Fibroblast of skin of back (primary cell): ENCODE measurements around the gene CMIP.

Source experiments
- DNase-seq: peaks from one replicate; pipeline ENCODE4 v3.0.0-alpha.2; 2013

CMIP gene

DNA sequence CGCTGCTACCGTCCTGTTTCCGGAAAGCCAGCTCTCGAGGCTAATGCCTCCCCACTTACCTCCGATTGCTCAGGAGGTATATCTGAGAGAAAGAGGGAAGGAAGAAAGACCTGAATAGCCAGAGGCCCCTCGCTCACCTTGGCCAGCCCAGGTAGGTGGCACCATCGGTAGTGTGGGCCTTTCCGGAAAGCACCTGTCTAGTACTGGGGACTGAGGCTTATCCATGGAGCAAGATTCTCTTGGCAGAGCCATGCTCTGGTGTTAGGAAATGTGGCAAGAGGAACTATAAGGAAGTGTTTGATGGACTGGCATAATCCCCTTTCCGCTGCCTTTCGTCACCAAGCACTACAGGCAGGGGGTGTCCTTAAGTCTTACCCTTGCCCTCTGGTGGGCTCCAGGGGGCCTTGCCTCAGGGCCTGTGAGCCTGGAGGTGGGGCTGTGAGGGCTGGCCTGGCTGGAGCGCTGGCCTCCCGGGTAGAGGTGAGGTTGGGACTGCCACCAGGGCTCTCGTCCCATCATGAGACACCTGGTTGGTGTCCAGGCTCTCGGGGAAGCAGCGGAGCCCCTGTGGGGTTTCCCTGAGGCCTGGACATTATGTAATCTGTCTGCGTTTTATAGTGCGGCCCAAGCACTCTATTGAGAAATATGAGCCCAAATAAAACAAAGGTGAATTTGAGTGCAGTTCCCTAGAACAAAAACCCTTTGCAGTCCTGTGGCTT lies 2.9 kb downstream of the CMIP start:
- no peak for DNase-seq

DNA sequence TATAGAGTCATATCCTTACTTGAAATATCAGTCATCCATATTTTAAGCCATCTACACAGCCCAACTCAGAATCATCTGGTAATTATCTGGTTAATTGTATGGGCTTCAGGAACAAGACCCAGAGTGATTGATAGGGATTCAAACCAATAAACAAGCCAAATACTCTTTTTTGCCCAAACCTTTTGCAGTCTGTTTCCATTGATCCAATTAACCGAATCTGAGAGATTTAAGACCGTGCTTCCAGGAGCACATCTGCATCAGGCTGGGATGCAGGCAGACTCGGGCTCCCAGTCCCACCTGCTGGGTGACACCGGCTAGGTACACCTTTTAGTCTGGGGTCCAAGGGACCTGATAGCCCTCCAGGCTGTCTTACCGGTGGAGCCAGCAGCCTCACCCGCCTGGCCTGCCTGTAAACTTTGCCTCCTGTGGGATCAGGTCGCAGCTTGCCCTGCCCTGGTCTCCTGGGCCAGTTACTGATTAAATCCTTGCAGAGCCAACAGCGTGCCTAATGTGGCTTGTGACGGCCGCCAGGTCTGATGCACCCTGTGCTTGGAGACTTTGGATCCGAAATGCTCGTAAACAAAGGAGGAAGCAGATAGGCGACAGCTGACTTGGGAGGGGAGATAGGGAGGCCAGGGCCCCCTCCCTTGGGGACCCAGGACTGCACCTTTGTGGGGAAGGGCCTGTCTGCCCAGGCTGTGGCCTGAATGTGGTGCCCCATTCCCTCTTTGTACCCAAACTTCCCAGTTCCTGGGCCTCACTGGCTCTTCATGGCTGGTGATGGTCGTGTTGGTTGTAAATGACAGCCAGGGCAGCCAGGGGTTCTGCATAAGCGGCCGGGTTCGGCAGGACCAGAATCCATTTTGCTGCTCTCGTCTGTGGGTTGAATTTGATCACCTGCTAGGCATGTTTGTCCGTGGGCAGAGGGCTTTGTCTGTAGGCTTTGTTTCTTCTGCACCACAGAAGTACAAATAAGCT lies 3.8 kb downstream of the CMIP start:
- no peak for DNase-seq

DNA sequence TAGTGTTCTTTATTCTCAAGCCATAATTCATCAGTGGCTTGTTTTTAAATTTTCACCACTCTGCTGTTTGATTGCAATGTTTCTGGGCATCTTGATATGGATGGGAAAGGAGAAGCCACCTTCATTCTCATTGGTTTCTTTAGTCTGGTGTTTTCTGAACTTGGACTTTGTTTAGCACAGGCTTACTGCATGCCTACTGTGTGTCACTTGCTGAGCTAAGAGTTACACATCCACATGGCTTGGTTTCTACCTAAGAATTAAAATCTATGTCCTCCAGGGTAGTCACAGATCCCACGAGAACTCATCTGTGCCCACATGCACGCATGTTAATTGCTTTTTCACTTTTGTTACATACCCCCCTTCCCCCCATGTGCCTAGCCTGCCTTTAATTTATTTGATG lies 4.6 kb downstream of the CMIP start:
- no peak for DNase-seq

DNA sequence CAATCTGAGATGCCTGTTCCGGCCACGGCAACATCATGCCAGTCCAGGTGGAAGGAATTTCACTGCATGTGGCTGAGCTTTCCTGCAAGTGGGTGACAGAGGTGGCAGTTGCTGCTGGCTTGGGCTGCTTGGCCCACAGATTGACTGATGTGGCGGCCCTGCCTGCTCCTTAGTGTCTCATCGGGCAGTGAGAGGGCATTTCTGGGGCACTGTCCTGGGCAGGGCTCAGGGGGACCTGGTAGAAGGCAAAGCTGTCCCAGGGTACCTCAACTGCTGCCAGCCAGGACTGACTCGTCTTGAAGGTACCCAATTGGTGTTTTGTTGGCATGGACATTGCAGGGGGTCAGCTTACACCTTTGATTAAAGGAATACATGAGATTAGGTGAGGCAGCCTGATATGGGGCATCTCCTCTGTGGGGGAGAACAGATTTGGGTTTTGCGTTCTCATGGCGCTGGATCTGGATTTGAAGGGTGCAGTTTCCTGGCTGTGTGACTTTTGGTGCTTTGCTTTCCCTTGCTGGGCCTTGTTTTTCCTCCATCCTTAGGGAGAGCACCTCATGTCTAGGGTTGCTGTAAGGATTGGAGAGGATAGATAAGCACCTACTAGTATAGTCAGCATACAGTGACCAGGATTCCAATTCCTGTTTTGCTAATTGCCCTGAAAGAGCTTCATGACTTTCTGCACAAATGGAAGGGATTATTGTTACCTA lies 5.4 kb downstream of the CMIP start:
- no peak for DNase-seq

DNA sequence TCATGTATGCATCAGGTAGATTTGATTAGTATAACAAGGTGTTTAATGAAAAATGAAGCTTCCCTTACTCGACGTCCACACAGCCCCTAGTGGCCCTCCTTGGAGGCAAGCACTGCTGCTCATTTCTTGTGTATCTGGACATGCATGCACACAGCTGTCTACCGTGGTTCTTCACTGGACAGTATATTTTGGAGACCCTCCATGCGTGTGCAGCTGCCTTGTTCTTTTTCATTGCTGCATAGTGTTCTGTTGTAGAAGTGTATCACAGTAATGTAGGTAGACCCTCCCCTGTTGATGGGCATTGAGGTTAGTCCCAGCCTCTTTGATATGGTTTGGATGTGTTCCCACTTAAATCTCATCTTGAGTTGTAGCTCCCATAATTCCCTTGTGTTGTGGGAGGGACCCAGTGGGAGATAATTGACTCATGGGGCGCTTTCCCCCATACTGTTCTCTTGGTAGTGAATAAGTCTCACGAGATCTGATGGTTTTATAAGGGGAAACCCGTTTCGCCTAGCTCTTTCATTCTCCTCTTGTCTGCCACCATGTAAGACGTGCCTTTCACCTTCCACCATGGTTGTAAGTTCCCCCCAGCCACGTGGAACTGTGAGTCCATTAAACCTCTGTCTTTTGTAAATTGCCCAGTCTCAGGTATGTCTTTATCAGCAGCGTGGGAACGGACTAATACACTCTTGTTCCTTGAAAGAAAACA lies 6.3 kb downstream of the CMIP start:
- no peak for DNase-seq

DNA sequence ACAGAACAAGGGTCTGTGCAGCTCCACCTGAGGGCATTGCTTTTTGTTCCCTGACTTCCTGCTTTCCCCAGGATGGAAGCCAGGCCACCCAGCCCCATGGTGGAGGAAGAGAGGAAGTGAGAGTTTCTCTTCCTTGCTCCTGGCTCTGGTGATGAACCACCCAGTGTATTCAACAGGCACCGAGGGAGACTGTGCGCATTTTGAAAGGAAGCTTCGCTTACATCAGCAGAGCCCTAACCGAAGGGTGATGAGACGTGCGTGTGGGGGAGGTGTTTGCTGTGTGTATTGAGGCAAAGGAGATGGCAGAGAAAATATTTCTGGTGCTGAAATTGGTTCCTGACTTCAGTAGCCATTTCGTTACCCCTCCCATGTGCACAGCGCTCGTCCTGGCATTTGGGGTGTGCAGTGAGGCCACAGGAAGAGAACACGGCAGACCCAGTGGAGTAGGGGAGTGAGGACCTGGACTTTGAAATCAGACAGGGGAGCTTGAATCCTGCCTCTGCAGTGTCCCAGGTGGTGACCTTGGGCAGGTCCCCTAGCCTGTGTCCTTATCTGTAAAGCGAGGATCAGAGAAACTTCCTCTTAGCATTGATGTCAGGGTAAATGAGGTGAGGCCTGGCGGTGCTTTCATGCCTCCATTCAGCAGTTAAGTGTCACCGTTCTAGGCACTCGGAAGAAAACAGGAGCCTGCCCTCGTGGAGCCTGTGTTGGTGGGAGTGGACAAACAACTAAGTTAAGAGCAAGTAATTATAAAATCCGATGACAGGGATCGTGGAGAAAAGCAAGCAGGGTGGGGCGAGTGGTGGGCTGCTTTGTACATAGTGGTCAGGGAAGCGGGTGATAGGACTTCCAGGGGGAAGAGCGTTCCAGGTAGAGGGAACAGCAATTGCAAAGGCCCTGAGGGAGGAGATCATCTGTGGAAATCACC lies 7.4 kb downstream of the CMIP start:
- no peak for DNase-seq

DNA sequence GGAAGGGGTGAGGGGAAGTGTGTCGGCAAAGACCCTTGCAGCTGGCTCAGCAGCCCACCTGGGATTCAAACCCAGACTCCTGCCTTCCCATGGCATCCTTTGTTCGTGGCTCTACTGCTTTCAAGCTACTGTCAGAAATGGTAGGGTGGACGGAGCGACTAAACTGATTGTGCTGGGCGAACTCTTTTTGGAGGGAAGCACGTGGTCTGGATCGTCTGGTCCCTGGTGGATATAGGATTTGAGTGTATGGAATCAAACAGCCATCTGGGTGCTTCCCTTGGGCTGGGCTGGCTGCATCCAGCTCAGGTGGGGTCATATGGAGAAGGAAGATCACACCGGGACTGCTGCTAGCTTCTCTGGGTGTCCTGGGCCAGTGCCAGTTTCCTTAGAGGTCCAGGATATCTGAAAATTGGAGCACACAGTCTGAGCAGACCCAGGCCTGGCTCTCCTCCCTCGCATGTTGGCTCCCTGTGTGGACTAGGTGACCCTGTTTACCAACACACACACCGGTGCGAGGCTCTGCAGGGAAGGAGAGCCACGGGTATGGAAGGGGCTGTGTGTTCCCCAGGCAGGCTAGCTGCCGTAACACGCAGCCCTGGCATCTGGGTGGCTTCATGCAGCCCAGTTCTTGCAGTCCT lies 8.6 kb downstream of the CMIP start:
- no peak for DNase-seq

DNA sequence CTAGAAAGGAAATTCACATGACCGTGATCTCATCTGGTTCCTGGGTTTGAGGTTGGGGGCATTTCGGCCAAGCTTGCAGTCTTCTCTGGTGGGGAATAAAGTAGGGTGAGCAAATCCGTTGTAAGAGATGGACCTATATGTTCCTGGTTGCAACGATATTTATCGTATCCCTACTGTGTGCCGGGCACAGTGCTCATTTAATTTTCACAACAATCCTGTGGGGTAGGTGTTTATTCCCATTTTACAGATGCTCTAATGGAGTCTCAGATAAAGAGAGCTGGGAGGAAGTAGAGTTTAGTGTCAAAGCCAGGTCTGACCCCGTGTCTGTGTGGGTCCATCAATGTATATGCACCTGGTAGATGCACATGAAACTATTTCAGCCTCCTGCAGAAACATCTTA lies 9.4 kb downstream of the CMIP start:
- DNase-seq = no peak

DNA sequence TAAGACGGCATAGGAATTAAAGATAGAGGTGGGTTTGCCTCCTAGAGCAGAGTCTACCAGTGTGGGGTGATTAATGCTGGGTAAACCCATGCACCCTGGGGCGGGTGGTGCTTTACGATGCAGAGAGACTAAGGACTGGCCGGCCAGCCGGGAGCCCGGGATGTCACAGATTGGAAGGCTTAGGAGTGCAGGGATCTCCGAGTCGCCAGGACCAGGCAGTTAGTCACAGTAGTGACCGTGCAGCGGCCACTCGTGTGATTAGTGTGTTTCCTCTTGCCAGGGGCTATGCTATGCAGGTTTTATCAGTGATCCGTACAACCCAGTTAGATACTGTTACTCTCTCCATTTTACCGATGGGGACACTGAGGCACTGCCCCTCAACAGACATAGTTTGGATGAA lies 10.4 kb downstream of the CMIP start:
- no peak for DNase-seq

DNA sequence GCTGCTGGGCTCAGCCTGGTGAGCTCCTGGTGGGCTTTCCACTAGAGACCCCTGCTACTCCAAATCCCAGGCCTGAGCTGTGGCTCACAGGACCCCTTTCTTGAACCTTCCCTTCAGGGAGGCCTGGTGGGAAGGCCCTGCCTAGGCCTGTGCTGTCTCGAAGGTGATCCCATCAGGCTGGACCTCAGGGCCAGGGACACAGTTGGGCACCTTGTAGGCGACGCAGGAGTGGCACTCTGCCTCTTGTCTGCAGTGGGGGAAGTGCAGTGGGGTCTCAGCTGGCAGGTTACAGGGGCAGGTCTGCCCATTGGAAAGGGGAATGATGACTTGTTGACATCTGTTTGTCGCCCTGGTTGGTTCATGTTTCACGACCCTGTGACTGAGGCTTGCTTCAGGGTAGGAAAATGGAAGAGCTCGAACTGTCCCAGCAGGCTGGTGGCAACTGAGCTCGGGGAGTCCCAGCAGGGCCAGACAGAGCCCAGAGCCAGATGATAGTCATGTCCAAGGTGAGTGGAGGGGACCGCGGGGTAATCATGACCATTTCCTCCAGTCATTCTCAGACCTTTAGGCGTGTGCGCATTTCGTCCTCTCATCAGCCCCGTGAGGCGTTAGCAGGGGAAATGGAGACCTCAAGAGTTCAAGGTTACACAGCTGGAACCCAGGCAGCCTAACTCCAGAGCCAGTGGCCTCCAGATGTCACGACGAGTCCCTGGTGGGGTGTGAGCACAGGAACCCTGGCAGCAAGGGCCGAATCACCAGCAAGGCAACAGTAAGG lies 11.3 kb downstream of the CMIP start:
- DNase-seq = no peak

DNA sequence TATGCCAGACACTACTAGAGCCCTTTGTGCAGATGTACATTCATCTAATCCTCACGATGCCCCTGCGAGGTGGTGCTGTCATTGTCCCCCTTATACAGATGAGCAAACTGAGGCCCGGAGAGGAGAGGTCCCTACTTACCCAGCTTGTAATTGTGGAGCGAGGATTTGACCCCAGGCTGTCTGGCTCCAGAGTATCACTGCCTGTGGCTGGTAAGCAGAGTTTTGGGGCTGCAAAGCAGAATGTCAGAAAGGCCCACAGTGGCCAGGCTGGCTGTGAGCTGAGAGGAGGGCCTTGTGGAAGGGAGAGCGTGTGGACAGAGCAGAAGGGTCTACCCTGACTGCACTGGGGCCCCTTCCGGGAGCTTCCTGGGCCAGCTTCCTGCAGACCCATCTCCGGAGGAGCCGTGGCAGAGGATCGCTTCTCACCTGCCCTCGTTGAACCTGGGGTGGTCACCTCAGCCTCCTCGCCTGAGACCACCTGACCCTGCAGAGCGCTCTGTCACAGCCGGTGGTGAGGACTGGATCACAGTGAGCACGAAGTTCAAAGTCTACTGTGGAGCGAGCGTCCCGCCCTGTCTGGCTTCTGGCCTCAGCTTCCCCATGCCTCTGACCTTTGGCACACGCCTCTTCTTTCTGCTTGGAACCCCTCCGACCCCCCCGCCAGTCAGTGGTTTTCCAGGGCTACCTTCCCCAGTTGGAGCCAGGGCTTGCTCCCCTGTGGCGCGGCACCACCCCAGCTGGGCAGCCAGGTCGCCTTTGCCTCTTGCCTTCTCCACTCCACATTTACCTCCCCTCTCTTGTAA lies 12.1 kb downstream of the CMIP start:
- no peak for DNase-seq

DNA sequence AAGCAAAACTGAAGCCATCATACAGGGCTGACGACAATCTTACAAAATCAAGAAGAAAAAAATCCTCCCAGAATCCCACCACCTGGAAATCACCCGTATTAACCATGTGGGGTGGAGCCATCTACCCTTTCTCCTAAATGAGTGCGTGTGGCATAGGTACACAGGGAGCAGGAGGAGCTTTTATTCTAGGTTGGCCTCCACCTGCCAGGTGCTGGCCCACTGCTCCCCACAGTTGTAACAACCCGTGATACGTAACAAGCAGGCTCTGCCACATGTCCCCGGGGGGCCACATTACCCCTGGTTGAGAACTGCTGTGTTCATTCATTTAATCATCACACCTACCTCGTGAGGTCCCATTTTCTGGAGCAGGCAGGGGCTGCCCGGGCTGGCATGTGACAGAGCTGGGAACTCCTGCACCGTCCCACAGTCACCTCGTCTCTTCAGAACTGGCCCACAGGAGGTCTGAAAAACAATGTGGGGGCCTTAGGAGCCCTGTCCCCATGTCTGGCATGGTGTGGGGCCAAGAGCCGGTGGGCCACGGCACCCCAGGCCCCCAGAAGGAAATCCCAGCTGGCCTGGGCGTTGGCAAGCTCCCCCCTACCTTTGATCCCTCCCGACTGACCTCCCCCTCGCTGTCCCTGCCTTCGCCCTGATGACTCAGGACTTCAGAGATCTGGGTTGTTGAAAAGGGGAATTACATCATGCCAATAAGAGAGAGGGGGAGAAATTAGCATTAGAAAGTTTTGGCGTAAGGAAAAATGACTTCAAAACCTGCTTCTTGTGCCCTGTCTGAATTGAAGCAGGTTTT lies 12.9 kb downstream of the CMIP start:
- peak; percentile 86 for DNase-seq

DNA sequence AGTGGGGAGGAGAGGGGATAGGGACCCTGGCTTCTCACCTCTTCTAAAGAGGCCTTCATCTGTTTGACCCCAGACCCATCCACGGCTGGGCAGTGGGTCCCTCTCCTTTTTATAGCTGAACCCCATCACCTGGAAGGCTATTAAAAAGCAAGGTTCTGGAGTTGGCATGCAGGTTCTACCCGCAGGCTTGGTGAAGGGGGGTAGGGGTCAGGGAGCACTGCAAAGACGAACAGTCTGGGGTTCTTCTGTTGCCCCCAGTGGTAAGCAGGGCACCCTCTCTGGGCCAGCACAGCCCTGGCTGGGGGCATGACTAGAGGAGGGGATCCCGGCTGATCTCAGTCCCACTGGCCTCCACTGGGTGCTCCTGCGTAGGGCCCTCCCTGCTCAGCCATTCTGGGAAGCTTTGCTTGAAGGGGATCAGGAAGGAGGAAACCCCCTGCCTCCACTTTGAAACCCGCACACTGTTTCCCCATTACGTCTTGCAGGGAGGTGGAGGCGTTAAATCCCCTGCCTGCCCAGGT lies 13.6 kb downstream of the CMIP start:
- no peak for DNase-seq

DNA sequence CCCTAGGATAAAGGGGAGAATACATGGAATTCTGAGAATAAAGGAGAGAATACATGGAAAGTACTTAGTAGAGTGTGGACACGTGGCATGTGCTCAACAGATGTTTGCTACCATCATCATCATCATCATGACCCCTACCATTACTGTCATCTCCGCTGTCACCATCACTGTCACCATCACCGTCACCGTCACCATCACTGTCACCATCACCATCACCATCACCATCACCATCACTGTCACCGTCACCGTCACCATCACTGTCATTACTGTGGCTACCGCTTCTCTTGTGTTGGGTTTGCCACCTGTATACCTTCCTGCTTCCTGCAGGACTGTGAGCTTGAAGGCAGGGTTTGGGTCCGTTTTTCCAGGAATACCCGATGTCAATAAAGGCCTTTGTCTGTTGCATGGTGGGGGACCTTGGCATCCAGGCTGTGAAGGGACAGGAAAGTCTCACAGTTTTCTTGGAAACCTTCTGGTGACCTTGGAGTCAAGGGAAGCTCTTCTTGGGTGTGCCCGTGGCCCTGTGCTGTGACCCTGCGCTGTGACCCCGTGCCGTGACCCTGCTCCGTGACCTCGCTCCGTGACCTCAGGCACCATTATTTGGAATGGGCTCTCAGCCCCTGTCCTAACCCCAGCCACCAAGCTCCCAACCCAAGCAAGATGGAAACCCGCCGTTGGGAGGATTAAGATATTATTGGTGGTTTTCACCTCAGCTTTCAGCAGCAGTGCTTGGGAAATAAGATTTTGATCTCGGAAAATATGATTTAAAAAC lies 14.4 kb downstream of the CMIP start:
- DNase-seq = no peak

DNA sequence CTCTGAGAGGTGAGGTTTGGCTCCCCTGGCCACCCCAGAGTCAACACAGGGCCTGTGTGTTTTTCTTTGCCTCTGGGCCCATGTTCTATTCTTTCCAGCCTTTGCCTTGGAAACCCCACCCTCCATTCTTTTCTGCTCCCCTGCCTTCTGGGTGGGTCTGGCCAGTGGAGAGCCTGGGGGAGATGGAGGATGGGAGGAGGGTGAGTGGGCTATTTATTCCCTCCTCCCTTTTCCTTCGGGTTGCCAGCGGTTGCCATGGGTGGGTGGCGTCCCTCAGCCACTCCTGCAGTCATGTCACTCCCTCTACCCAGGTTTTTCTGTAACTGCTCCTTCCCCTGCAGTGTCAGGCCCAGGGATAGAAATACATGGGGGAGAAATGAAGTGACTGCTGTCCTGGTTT lies 15.5 kb downstream of the CMIP start:
- no peak for DNase-seq

DNA sequence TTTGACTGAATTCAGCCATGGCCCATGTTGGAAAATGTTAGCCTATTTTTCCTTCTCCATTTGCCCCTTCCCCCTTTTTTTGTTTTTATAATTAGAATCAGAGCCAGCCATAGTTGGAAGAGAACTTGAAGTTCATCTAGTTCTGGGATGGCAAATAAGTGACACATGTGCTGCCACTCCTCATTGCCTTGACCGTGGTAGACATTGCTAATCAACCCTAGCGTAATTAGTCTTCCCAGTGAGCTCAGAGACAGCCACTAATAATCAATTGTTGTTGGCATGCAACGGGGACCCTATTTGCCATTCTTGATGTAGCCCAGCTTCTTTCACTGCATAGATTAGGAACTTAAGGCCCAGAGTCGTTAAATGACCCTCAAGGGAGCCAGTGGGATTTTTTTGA lies 16.6 kb downstream of the CMIP start:
- DNase-seq = no peak

DNA sequence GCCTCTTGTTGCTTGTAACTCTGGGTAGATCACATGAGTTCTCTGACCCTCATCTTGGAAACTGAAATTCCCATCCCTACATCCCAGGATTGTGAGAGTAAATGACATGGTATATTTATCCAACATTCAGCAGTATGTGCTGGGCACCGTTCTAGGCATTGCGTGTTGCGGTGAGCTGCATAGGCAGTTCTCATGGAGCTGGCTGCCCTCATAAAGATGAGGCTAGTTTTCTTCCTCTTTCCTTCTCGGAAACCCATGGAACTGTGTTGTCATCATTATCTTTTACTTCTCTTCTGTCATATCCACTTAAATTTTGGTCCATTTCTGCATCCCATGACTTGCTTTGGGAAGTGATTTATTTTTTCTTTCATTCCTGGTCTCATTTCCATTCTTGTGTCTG lies 17.2 kb downstream of the CMIP start:
- DNase-seq = no peak
